ENCODE results near the gene TARDBP. TPM values are rescaled to one million over a fixed set of nuclear protein-coding genes. Genes with fewer than 3 reads are reported as not detected.
"Not testable (repeated sequence)": the region's sequence is repeated elsewhere in the genome, so short reads cannot be mapped to it uniquely, and the experiment has no call there.

Gene TARDBP
- total RNA-seq, 3 donors from 2014 or later, result 123 to 155 (median 147) TPM

DNA sequence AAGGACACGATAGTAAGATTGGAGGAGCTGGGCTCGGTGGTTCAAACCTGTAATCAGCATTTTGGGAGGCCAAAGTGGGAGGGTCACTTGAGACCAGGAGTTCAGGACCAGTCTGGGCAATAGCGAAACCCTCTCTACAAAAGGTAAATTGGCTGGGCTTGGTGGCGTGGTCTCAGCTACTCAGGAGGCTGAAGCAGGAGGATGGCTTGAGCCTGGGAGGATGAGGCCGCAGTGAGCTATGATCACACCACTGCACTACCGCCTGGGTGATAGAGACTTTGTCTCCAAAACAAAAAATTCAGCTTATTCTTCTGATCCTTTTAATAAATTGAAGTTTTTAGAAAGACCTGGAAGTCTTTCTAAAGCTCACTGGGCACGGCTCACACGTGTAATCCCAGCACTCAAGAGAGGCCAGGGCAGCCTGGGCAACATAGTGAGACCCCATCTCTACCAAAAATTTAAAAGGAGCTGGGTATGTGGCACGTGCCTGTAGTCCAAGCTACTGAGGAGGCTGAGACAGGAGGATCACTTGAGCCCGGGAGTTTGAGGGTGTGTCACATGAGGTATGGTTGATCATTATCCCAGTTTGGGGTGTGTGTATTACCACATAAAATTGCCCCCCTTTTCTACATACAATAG lies 19.3 kb downstream of the TARDBP start:
- ATAC-seq, result no peak
- intact Hi-C loops (cut with DNase I, micrococcal nuclease), result loop anchor here in 1 of 2 donors (10.0 kb wide), 1 partner anchor 613 kb away; no protein-coding TSS in a partner anchor
- no peaks in the 10 kb centered on the region for H3K4me1 ChIP-seq (ENCODE audit: low read depth)

DNA sequence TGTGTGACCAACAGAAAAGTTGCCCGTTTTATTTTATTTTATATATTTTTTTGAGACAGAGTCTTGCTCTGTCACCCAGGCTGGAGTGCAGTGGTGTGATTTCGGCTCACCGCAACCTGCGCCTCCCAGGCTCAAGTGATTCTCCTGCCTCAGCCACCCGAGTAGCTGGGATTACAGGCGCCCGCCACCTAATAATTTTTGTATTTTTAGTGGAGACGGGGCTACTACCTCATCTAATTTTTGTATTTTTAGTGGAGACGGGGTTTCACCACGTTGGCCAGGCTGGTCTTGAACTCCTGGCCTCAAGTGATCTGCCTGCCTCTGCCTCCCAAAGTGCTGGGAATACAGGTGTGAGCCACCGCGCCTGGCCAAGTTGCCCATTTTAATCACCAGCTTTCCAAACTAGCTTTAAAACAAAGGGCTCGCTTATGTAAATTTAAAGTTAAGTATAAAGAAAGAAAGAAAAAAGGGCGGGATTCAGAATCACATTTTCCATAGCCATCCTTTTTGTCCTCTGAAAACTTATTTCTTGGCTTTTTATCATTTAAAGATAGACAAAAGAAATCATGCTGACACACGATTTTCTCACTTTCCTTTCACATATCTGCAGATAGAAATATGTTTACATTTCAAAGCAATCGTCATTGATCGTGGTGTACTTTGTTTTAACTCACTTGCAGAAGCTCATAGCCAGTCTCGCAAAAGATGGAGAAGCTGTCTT lies 24.7 kb downstream of the TARDBP start:
- not testable (repeated sequence) for H3K4me3 ChIP-seq; H3K36me3 ChIP-seq (ENCODE audit: low read depth); DNase-seq; H3K4me1 ChIP-seq (ENCODE audit: low read depth); H3K9me3 ChIP-seq; ATAC-seq
- intact Hi-C loops (cut with DNase I, micrococcal nuclease), result loop anchor here in 1 of 2 donors (10.0 kb wide), 1 partner anchor 608 kb away; no protein-coding TSS in a partner anchor

More for the DNA sequence above, 19.3 kb downstream of the TARDBP start:
- no peaks in the 10 kb centered on the region for H3K9me3 ChIP-seq
- H3K4me3 ChIP-seq, result no peak overlapping the region
- TF ChIP-seq, protein P1, sequence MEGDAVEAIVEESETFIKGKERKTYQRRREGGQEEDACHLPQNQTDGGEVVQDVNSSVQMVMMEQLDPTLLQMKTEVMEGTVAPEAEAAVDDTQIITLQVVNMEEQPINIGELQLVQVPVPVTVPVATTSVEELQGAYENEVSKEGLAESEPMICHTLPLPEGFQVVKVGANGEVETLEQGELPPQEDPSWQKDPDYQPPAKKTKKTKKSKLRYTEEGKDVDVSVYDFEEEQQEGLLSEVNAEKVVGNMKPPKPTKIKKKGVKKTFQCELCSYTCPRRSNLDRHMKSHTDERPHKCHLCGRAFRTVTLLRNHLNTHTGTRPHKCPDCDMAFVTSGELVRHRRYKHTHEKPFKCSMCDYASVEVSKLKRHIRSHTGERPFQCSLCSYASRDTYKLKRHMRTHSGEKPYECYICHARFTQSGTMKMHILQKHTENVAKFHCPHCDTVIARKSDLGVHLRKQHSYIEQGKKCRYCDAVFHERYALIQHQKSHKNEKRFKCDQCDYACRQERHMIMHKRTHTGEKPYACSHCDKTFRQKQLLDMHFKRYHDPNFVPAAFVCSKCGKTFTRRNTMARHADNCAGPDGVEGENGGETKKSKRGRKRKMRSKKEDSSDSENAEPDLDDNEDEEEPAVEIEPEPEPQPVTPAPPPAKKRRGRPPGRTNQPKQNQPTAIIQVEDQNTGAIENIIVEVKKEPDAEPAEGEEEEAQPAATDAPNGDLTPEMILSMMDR (IDR thresholded peaks at IDR 0.05), result no peak
- DNase-seq, result no peak
- H3K36me3 ChIP-seq (ENCODE audit: low read depth), result no peaks in the 10 kb centered on the region

DNA sequence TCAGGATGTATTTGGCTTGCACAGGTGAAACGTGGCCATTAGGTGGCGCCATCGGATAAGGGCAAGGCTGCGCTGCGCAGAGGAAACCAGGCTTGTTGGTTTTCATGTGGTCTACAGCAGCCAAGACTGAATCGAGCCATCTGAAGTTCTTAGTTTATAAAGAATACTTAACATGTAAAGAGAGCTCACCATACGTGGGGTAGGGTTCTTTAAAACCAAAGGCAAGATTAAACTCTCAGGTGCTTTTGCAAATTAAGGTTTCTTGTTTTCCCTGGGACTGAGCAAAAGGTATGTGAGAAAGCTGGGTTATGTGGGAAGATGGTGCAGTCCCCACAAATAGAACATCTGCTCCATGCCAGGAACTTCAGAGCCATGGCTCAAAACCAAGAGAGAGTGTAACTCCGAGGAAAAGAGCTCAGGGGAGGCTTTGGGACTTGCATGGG lies 25.3 kb downstream of the TARDBP start:
- H3K9me3 ChIP-seq, result no peaks in the 10 kb centered on the region
- H3K4me1 ChIP-seq (ENCODE audit: low read depth), result peaks cover 4% of the 10 kb centered on the region
- H3K36me3 ChIP-seq (ENCODE audit: low read depth), result no peaks in the 10 kb centered on the region
- no peak overlapping the region for H3K4me3 ChIP-seq
- intact Hi-C loops (cut with DNase I, micrococcal nuclease), result loop anchor here in 1 of 2 donors (10.0 kb wide), 1 partner anchor 607 kb away; no protein-coding TSS in a partner anchor
- TF ChIP-seq, protein P1 (IDR thresholded peaks at IDR 0.05), result peak; percentile 86
- ATAC-seq, result peak; percentile 97
- DNase-seq, result peak; percentile 84 to 91 (median 87)

DNA sequence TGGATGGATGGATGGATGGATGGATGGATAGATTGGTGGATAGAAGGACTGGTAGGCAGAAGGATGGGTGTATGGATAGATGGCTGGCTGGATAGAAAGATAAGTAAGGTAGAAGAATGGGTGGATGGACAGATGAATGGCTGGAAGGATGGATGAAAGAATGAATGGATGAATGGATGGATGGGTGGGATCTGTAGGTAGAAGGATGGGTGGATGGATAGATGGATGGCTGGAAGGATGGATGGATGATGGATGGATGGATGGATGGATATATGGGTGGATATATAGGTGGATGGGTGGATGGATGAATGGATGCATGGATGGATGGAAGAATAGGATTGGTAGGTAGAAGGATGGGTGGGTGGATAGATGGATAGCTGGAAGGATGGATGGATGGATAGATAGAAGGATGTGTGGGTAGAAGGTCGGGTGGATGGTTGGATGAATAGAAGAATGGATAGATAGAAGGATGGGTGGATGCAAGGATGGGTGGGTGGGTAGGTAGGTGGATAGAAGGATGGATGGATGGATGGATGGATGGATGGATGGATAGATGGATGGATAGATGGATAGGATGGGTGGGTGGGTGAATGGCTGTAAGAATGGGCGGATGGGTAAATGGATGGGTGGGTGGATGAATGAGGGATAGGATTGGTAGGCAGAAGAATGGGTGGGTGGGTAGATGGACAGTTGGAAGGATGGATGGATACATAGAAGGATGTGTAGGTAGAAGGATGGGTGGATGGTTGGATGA lies 27.1 kb downstream of the TARDBP start:
- Histone ChIP-seq H3K36me3 (ENCODE audit: low read depth) (no peaks in the 10 kb centered on the region), H3K4me3 (no peak overlapping the region), H3K9me3 (no peaks in the 10 kb centered on the region), H3K4me1 (ENCODE audit: low read depth) (peaks cover 4% of the 10 kb centered on the region)
- TF ChIP-seq, protein P1 (IDR thresholded peaks at IDR 0.05), result no peak
- DNase-seq, result no peak
- intact Hi-C loops (cut with DNase I, micrococcal nuclease), result loop anchor here (5.0 to 10.0 kb wide), 2 partner anchors 605 to 608 kb away; no protein-coding TSS in a partner anchor
- ATAC-seq, result no peak

DNA sequence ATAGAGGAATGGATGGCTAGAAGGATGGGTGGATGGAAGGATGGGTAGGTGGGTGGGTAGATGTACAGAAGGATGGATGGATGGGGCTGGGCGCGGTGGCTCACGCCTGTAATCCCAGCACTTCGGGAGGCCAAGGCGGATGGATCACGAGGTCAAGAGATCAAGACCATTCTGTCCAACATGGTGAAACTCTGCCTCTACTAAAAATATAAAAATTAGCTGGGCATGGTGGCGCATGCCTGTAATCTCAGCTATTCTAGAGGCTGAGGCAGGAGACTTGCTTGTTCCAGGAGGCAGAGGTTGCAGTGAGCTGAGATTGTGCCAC lies 27.6 kb downstream of the TARDBP start:
- ATAC-seq; H3K9me3 ChIP-seq; H3K4me1 ChIP-seq (ENCODE audit: low read depth); DNase-seq; H3K36me3 ChIP-seq (ENCODE audit: low read depth); H3K4me3 ChIP-seq: not testable (repeated sequence)
- intact Hi-C loops (cut with DNase I, micrococcal nuclease), result loop anchor here in 1 of 2 donors (5.0 kb wide), 1 partner anchor 607 kb away; no protein-coding TSS in a partner anchor

DNA sequence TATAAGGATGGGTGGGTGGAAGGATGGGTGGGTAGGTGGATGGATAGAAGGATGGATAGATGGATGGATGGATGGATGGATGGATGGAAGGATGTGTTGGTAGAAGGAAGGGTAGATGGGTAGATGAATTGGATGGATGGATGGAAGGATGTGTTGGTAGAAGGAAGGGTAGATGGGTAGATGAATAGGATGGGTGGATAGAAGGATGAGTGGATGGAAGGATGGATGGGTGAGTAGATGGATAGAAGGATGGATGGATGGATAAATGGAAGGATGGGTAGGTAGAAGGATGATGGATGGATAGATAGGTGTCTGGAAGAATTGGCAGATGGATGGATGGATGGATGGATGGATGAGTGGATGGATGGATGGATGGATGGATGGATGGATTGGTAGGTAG lies 28.6 kb downstream of the TARDBP start:
- Histone ChIP-seq H3K4me1 (ENCODE audit: low read depth) (peaks cover 4% of the 10 kb centered on the region), H3K4me3 (no peak overlapping the region), H3K9me3 (no peaks in the 10 kb centered on the region), H3K36me3 (ENCODE audit: low read depth) (no peaks in the 10 kb centered on the region)
- intact Hi-C loops (cut with DNase I, micrococcal nuclease), result loop anchor here in 1 of 2 donors (5.0 kb wide), 1 partner anchor 606 kb away; no protein-coding TSS in a partner anchor
- TF ChIP-seq, protein P1 (IDR thresholded peaks at IDR 0.05), result no peak
- ATAC-seq (no peak), DNase-seq (no peak)

Data from mucosa of descending colon (tissue), 3 donors.